ENCODE data around the gene FBXL7.
"Not testable (repeated sequence)": the region's sequence is repeated elsewhere in the genome, so short reads cannot be mapped to it uniquely, and the experiment has no call there.

Gene FBXL7

GRCh38 chr5:15806613-15807012 lies 306.6 kb downstream of the FBXL7 start:
- DNase-seq (ENCODE audit: low read depth in 2 of 2) = no peak

- no peak for DNase-seq (ENCODE audit: low read depth in 2 of 2)
These were observed 307.3 kb downstream of the FBXL7 start for GRCh38 chr5:15807248-15807647.

GRCh38 chr5:15807871-15808270 lies 307.9 kb downstream of the FBXL7 start:
- no peak for DNase-seq (ENCODE audit: low read depth in 2 of 2)

- DNase-seq (ENCODE audit: low read depth in 2 of 2) = no peak
These were observed 308.6 kb downstream of the FBXL7 start for GRCh38 chr5:15808577-15808976.

- no peak for DNase-seq (ENCODE audit: low read depth in 2 of 2)
These were observed 319.6 kb downstream of the FBXL7 start for GRCh38 chr5:15819617-15820016.

GRCh38 chr5:15821506-15821905 lies 321.5 kb downstream of the FBXL7 start:
- DNase-seq (ENCODE audit: low read depth in 2 of 2) = no peak

- DNase-seq (ENCODE audit: low read depth in 2 of 2) = no peak
These were observed 323.4 kb downstream of the FBXL7 start for GRCh38 chr5:15823398-15823797.

GRCh38 chr5:15827741-15828140 lies 327.8 kb downstream of the FBXL7 start:
- DNase-seq (ENCODE audit: low read depth in 2 of 2) = no peak

GRCh38 chr5:15831408-15831807 lies 331.4 kb downstream of the FBXL7 start:
- no peak for DNase-seq (ENCODE audit: low read depth in 2 of 2)

GRCh38 chr5:15833365-15833764 lies 333.4 kb downstream of the FBXL7 start:
- no peak for DNase-seq (ENCODE audit: low read depth in 2 of 2)

- no peak for DNase-seq (ENCODE audit: low read depth in 2 of 2)
These were observed 334.7 kb downstream of the FBXL7 start for GRCh38 chr5:15834596-15835245.

GRCh38 chr5:15835514-15835913 lies 335.5 kb downstream of the FBXL7 start:
- no peak for DNase-seq (ENCODE audit: low read depth in 2 of 2)

- DNase-seq (ENCODE audit: low read depth in 2 of 2) = no peak
These were observed 337.7 kb downstream of the FBXL7 start for GRCh38 chr5:15837551-15838289.

- no peak for DNase-seq (ENCODE audit: low read depth in 2 of 2)
These were observed 344.3 kb downstream of the FBXL7 start for GRCh38 chr5:15844253-15844652.

GRCh38 chr5:15844871-15845270 lies 344.9 kb downstream of the FBXL7 start:
- DNase-seq (ENCODE audit: low read depth in 2 of 2) = no peak

- DNase-seq (ENCODE audit: low read depth in 2 of 2) = no peak
These were observed 350.6 kb downstream of the FBXL7 start for GRCh38 chr5:15850536-15850935.

- no peak for DNase-seq (ENCODE audit: low read depth in 2 of 2)
These were observed 351.0 kb downstream of the FBXL7 start for GRCh38 chr5:15850939-15851341.

GRCh38 chr5:15852217-15852616 lies 352.2 kb downstream of the FBXL7 start:
- no peak for DNase-seq (ENCODE audit: low read depth in 2 of 2)

- no peak for DNase-seq (ENCODE audit: low read depth in 2 of 2)
These were observed 353.0 kb downstream of the FBXL7 start for GRCh38 chr5:15852949-15853348.

GRCh38 chr5:15858326-15858725 lies 358.3 kb downstream of the FBXL7 start:
- no peak for DNase-seq (ENCODE audit: low read depth in 2 of 2)

GRCh38 chr5:15864536-15865215 lies 364.7 kb downstream of the FBXL7 start:
- DNase-seq (ENCODE audit: low read depth in 2 of 2) = no peak

- not testable (repeated sequence) for DNase-seq (ENCODE audit: low read depth in 2 of 2)
These were observed 372.3 kb downstream of the FBXL7 start for GRCh38 chr5:15872259-15872658.

GRCh38 chr5:15877914-15878313 lies 377.9 kb downstream of the FBXL7 start:
- no peak for DNase-seq (ENCODE audit: low read depth in 2 of 2)

Measured in stimulated activated CD8-positive, alpha-beta memory T cell treated with anti-CD3 and anti-CD28 coated beads, Interleukin-2, amount 100 ng/mL, for 48 hours (primary cell).